Activated CD4-positive, alpha-beta T cell treated with anti-CD3 and anti-CD28 coated beads for 36 hours (primary cell): ENCODE results near the gene GSE1. TPM values are rescaled to one million over a fixed set of nuclear protein-coding genes. Genes with fewer than 3 reads are reported as not detected.

Source experiments
- ATAC-seq: fragments of 200-7000 bp; cut with Tn5 transposase; one replicate; pipeline ENCODE4 v1.10.0; 2021; ENCODE audit warnings: mild to moderate bottlenecking, moderate library complexity
- CTCF ChIA-PET: fragments of 350-600 bp; sonication (Branson Sonifier 250); formaldehyde crosslinking; loops from one replicate; lab custom pipeline; 2021; ENCODE audit warnings: antibody characterized with exemption; lab: Charles Lee
- POLR2A ChIA-PET: fragments of 350-600 bp; sonication (Branson Sonifier 250); formaldehyde crosslinking; loops from one replicate; lab custom pipeline; 2021; ENCODE audit warnings: antibody characterized with exemption, inconsistent platforms; lab: Charles Lee
- DNase-seq: peaks from one replicate; pipeline ENCODE4 v3.0.0-alpha.2; 2020
- H3K27ac Mint-ChIP-seq: one replicate; pipeline ENCODE4 v1.8.0; 2021; ENCODE audit warnings: mixed read lengths
- H3K27me3 Mint-ChIP-seq: one replicate; pipeline ENCODE4 v1.8.0; 2021; ENCODE audit warnings: mixed read lengths
- H3K36me3 Mint-ChIP-seq: one replicate; pipeline ENCODE4 v1.8.0; 2021; ENCODE audit warnings: low read depth, mixed read lengths
- H3K4me1 Mint-ChIP-seq: one replicate; pipeline ENCODE4 v1.8.0; 2021; ENCODE audit warnings: mixed read lengths
- H3K4me3 Mint-ChIP-seq: one replicate; pipeline ENCODE4 v1.8.0; 2021; ENCODE audit warnings: mild to moderate bottlenecking, moderate library complexity, mixed read lengths
- H3K9me3 Mint-ChIP-seq: one replicate; pipeline ENCODE4 v1.8.0; 2021; ENCODE audit warnings: low read depth, mixed read lengths
- intact Hi-C, 2 experiments: fragments of 100-400 bp; cut with DNase I in 1 of 2; cut with micrococcal nuclease in 1 of 2; formaldehyde crosslinking; loops; one replicate each; pipeline versions ENCODE4 v1.14.2 to v1.15.1; 2022 to 2024; cut with DNase I, micrococcal nuclease
- total RNA-seq, 2 experiments: library from RNA; stranded (reverse); gene quantifications; one replicate each; pipeline ENCODE4 v1.2.3, GENCODE V29; 2021

GSE1 gene
- total RNA-seq, 2 experiments from 2014 or later = 13.2 to 13.5 TPM

- ATAC-seq = no peak
- CTCF ChIA-PET = interaction anchor here (1.3 to 1.4 kb wide), 2 partner anchors 16 to 47 kb away, joined by 3 to 6 read pairs; no protein-coding TSS in a partner anchor
- H3K4me3 Mint-ChIP-seq = no peak overlapping the region
- peaks cover 52% of the 10 kb centered on the region for H3K4me1 Mint-ChIP-seq
- POLR2A ChIA-PET = interaction anchor here (0.7 kb wide), 1 partner anchor 15 kb away, joined by 3 read pairs; no protein-coding TSS in a partner anchor
- no peaks in the 10 kb centered on the region for H3K9me3 Mint-ChIP-seq
- H3K27ac Mint-ChIP-seq = peak overlapping the region; percentile 76
- intact Hi-C loops = no loop called here
- no peak for DNase-seq
- peaks cover 4% of the 10 kb centered on the region for H3K36me3 Mint-ChIP-seq
- no peaks in the 10 kb centered on the region for H3K27me3 Mint-ChIP-seq
Observed at GRCh38 chr16:85569039-85569614, 44.0 kb upstream of the GSE1 start.

DNA sequence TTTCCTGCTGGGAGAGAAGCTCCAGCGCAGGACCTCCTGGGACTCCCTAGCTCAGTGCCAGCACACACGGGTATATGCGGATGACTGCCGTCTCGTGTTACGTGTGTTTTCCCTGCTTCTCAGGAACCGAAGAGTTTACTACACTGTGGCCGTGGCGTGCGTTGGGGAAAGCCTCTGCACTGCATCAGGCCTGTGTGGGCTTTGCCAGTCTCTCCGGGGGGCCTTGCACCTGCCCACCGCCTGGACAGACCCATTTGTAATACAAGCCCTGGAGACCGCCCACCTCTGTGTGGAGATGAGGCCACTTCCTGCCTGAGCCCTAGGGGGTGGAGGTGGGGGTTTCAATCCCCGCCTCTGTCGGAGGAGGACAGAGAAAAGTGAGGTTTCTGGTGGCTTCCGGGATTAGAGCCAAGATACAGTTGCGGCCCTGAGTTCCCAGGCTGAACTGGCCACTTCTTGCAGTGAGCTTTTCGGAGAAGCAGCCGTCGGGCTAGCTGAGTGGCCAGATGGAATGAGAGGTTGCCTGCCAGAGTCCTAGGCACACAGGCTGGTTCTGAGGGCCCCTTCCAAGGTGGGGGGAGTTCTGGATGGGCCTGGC, 43.4 kb upstream of the GSE1 start:
- CTCF ChIA-PET = interaction anchor here (1.3 to 1.4 kb wide), 2 partner anchors 16 to 47 kb away, joined by 3 to 6 read pairs; no protein-coding TSS in a partner anchor
- DNase-seq (peak; percentile 50), ATAC-seq (peak; percentile 42)
- peaks cover 46% of the 10 kb centered on the region for H3K4me1 Mint-ChIP-seq
- H3K9me3 Mint-ChIP-seq = no peaks in the 10 kb centered on the region
- no peaks in the 10 kb centered on the region for H3K27me3 Mint-ChIP-seq
- H3K36me3 Mint-ChIP-seq = peaks cover 4% of the 10 kb centered on the region
- POLR2A ChIA-PET = interaction anchor here (0.7 kb wide), 1 partner anchor 16 kb away, joined by 3 read pairs; no protein-coding TSS in a partner anchor
- intact Hi-C loops = loop anchor here in 1 of 2 experiments (1.0 kb wide), 1 partner anchor 14 kb away; no protein-coding TSS in a partner anchor
- H3K4me3 Mint-ChIP-seq = peak overlapping the region; percentile 46
- peak overlapping the region; percentile 76 for H3K27ac Mint-ChIP-seq

DNA sequence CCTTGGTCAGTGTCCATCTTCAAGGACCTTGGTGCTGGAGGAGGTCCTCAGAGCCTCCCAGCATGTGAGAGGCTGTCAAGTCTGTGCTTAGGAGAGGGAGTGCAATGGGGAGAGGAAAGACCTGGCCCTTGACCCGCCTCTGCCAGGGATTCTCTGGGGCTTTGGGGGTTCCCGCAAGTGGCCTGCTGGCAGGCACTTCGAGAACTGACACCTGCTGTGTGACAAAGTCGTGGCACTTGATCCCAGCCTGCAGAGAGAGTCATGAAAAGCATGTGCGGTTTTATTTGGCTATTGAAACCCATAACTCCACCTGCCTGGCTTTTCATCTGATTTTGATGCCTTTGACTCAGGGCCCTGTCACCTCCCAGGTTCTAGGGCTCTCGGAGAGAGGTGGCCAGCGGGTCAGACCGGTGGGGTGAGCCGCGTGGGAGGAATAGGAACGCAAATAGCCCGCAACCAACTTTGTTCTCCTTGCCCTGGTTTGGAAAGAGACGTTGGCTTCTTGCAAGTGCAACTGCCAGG, 42.8 kb upstream of the GSE1 start:
- Mint-ChIP-seq H3K36me3 (peaks cover 4% of the 10 kb centered on the region), H3K9me3 (no peaks in the 10 kb centered on the region), H3K4me1 (peaks cover 45% of the 10 kb centered on the region), H3K27ac (peak overlapping the region; percentile 76), H3K27me3 (no peaks in the 10 kb centered on the region), H3K4me3 (peak overlapping the region; percentile 46)
- intact Hi-C loops = loop anchor here in 1 of 2 experiments (1.0 kb wide), 1 partner anchor 15 kb away; no protein-coding TSS in a partner anchor
- peak; percentile 61 for ATAC-seq
- ChIA-PET CTCF (interaction anchor here (1.4 kb wide), 1 partner anchor 46 kb away, joined by 3 read pairs; no protein-coding TSS in a partner anchor), POLR2A (no interaction called here)
- peak; percentile 55 for DNase-seq

- Mint-ChIP-seq H3K27ac (peak overlapping the region; percentile 76), H3K4me1 (peaks cover 47% of the 10 kb centered on the region), H3K27me3 (no peaks in the 10 kb centered on the region), H3K36me3 (peaks cover 4% of the 10 kb centered on the region), H3K9me3 (no peaks in the 10 kb centered on the region), H3K4me3 (no peak overlapping the region)
- POLR2A ChIA-PET = no interaction called here
- intact Hi-C loops = loop anchor here in 1 of 2 experiments (1.0 kb wide), 2 partner anchors 12 to 16 kb away; no protein-coding TSS in a partner anchor
- ATAC-seq (peak; percentile 77), DNase-seq (peak; percentile 54)
- CTCF ChIA-PET = interaction anchor here (1.4 kb wide), 1 partner anchor 46 kb away, joined by 3 read pairs; no protein-coding TSS in a partner anchor
Observed at GRCh38 chr16:85570735-85571562, 42.2 kb upstream of the GSE1 start.

DNA sequence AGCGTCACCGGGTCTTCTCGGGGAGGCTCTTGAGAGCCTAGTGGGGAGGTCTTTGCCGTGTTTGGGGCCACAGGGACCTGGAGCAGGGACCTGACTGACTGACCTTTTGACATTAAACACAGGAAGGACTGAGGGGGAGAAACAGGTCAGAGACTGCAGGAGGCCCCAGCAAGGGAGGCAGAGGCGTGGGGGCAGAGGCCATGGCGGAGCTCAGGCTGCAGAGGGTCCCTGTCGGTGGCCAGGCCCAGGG, 41.6 kb upstream of the GSE1 start:
- ChIA-PET CTCF (no interaction called here), POLR2A (no interaction called here)
- peaks cover 4% of the 10 kb centered on the region for H3K36me3 Mint-ChIP-seq
- no peak for ATAC-seq
- H3K4me3 Mint-ChIP-seq = no peak overlapping the region
- no peak overlapping the region for H3K27ac Mint-ChIP-seq
- H3K4me1 Mint-ChIP-seq = peaks cover 47% of the 10 kb centered on the region
- H3K9me3 Mint-ChIP-seq = no peaks in the 10 kb centered on the region
- no peaks in the 10 kb centered on the region for H3K27me3 Mint-ChIP-seq
- DNase-seq = no peak
- intact Hi-C loops = loop anchor here in 1 of 2 experiments (1.0 kb wide), 1 partner anchor 12 kb away; no protein-coding TSS in a partner anchor

DNA sequence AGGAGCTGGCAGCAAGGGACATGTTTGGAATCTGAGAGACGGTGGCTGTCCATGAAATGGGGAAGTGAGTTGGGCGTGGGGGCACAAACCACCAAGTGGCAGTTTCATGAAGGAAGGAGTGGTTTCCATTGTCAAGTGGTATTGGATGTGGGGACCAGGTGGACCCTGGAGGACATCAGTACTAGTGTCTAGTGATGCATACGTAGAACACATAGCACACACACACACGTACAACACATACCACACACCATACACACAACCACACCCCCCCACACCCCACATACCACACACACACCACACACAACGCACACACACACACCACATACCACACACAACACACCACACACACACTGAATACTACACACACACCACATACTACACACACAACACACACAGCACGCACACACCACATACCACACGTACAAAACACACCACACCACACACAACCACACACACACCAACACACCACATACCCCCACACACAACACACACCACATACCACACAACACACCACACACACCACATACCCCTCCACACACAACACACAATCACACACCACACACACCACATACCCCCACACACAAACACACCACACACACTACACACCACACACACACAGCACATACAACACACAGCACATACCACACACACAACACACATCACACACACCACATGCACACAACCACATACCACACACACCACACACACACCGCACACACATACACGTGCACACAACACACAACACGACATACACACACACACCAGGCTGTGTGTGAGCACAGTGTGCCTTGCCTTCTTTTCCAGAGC, 41.1 kb upstream of the GSE1 start:
- Mint-ChIP-seq H3K4me1 (peaks cover 46% of the 10 kb centered on the region), H3K9me3 (no peaks in the 10 kb centered on the region), H3K36me3 (peaks cover 4% of the 10 kb centered on the region), H3K4me3 (no peak overlapping the region), H3K27ac (no peak overlapping the region), H3K27me3 (no peaks in the 10 kb centered on the region)
- intact Hi-C loops = loop anchor here in 1 of 2 experiments (1.0 kb wide), 1 partner anchor 11 kb away; no protein-coding TSS in a partner anchor
- ChIA-PET POLR2A (no interaction called here), CTCF (no interaction called here)
- DNase-seq (no peak), ATAC-seq (no peak)

DNA sequence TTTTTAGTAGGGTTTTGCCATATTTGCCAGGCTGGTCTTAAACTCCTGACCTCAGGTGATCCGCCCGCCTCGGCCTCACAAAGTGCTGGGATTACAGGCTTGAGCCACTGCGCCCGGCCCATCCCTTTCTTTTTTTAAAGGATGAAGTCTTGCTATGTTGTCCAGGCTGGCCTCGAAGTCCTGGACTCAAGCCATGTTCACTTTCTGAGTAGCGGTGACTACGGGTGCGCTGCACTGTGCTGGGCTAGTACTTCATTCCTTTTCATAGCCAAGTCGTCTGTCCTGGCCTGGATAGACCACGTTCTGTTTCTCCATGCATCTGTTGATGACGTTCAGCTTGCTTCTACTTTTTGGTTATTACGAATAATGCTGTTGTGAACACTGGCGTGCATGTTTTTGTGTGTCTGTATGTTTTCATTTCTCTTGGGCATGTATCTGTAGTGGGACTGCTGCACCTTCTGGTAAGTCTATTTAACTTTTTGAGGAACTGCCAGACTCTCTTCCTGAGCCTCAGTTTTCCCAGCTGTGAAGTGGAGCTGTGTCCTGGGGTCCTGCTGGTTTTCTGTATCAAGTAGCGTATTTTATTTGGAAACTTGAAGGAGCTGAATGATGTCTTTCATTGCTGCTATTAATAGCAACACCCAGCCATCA, 40.0 kb upstream of the GSE1 start:
- Mint-ChIP-seq H3K9me3 (no peaks in the 10 kb centered on the region), H3K4me1 (peaks cover 37% of the 10 kb centered on the region), H3K4me3 (no peak overlapping the region), H3K27ac (no peak overlapping the region), H3K27me3 (no peaks in the 10 kb centered on the region), H3K36me3 (peaks cover 4% of the 10 kb centered on the region)
- CTCF ChIA-PET = interaction anchor here (0.7 kb wide), 1 partner anchor 118 kb away, joined by 3 read pairs; no protein-coding TSS in a partner anchor
- ATAC-seq (no peak), DNase-seq (no peak)
- intact Hi-C loops = no loop called here
- POLR2A ChIA-PET = no interaction called here

- Mint-ChIP-seq H3K4me3 (no peak overlapping the region), H3K4me1 (peaks cover 35% of the 10 kb centered on the region), H3K27ac (no peak overlapping the region), H3K27me3 (no peaks in the 10 kb centered on the region), H3K9me3 (no peaks in the 10 kb centered on the region), H3K36me3 (peaks cover 4% of the 10 kb centered on the region)
- intact Hi-C loops = no loop called here
- POLR2A ChIA-PET = no interaction called here
- DNase-seq (no peak), ATAC-seq (no peak)
- CTCF ChIA-PET = interaction anchor here (0.7 kb wide), 2 partner anchors 35 to 119 kb away, joined by 3 read pairs; no protein-coding TSS in a partner anchor
Observed at GRCh38 chr16:85573696-85574641, 39.2 kb upstream of the GSE1 start.

DNA sequence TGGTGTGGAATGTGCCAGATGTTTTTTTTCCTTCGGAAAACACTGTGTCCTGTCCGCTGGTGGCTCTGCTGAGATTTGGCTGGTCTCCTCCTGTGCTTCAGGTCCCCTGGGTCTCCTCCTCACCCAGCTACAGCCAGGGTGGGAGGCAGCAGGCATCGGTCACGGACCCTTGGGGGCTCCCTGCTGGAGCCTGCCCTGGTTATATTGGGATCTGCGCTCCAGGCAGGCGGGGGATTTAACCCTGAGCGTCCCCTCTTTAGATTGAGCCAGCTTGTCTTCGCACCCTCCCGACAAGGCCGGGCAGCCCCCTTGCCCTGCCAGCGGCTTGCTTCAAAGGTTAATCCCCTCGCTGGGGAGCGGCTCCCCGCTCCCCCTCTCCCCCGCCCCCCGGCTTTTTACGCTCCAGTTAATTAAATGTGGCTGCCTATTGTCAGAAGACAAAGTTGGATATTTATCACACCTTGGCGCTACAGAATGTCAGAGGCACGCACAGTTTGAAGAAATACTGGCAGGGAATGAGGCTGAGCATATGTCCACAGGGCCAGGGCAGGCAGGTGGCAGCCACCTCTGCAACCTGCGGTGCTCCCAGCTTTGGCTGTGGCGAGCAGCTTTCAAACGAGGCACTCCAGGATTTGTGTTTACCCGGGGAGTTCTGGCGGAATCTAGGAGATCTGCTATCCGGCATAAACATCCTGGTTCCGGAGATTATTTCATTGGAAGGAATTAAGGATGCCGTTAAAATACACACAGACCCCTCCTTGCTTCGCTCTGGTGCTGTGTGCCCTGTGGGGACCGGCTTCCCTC, 38.2 kb upstream of the GSE1 start:
- H3K36me3 Mint-ChIP-seq = no peaks in the 10 kb centered on the region
- CTCF ChIA-PET = interaction anchor here (0.6 to 1.0 kb wide), 4 partner anchors 21 to 116 kb away, joined by 3 to 4 read pairs (median 3); no protein-coding TSS in a partner anchor
- H3K27me3 Mint-ChIP-seq = no peaks in the 10 kb centered on the region

More for the DNA sequence above, 38.2 kb upstream of the GSE1 start:
- no peak for DNase-seq
- peaks cover 29% of the 10 kb centered on the region for H3K4me1 Mint-ChIP-seq
- no peak overlapping the region for H3K4me3 Mint-ChIP-seq
- intact Hi-C loops = no loop called here
- H3K27ac Mint-ChIP-seq = no peak overlapping the region
- no peaks in the 10 kb centered on the region for H3K9me3 Mint-ChIP-seq
- POLR2A ChIA-PET = no interaction called here
- no peak for ATAC-seq
